Common myeloid progenitor, CD34-positive (primary cell): ENCODE data around the gene IL4R.

Experiments used
- CTCF ChIA-PET: fragments of 350-600 bp; sonication (Branson Sonifier 250); formaldehyde crosslinking; loops from one replicate; lab custom pipeline; 2021; ENCODE audit warnings: antibody characterized with exemption; lab: Charles Lee
- POLR2A ChIA-PET: fragments of 350-600 bp; sonication (Branson Sonifier 250); formaldehyde crosslinking; loops from one replicate; lab custom pipeline; 2021; ENCODE audit warnings: antibody characterized with exemption; lab: Charles Lee
- DNase-seq, 3 donors: peaks; one replicate each; pipeline versions ENCODE4 v3.0.0 to v3.0.0-alpha.2; 2013
- H3K27ac ChIP-seq, 2 experiments: 1 replicate in 1 of 2; 2 replicates in 1 of 2; pipeline ENCODE4 v1.7.0; 2013; ENCODE audit warnings: inconsistent platforms in 2 of 2, low read length in 2 of 2, mild to moderate bottlenecking in 2 of 2, low read depth in 1 of 2, moderate library complexity in 1 of 2; ENCODE audit not compliant: severe bottlenecking in 2 of 2, insufficient read depth in 1 of 2, poor library complexity in 1 of 2
- H3K27me3 ChIP-seq, 5 experiments: replicated peaks in 2 of 5; 1 replicate in 3 of 5; 2 replicates in 2 of 5; pipeline versions ENCODE4 v1.6.1 to v1.7.0; 2013; ENCODE audit warnings: low read length in 4 of 5, mild to moderate bottlenecking in 2 of 5, moderate library complexity in 2 of 5, inconsistent platforms in 1 of 5; ENCODE audit not compliant: insufficient read depth in 5 of 5, control insufficient read depth in 4 of 5
- H3K36me3 ChIP-seq, 4 experiments: 1 replicate in 2 of 4; 2 replicates in 2 of 4; pipeline versions ENCODE4 v1.6.1 to v1.7.0; 2013; ENCODE audit warnings: low read length in 3 of 4, control low read depth in 1 of 4, mild to moderate bottlenecking in 1 of 4; ENCODE audit not compliant: control insufficient read depth in 4 of 4, insufficient read depth in 4 of 4
- H3K4me1 ChIP-seq, 4 experiments: 1 replicate in 3 of 4; 2 replicates in 1 of 4; pipeline versions ENCODE4 v1.6.1 to v1.7.1; 2013; ENCODE audit warnings: low read length in 3 of 4, mild to moderate bottlenecking in 3 of 4, control low read depth in 1 of 4, inconsistent platforms in 1 of 4, moderate library complexity in 1 of 4; ENCODE audit not compliant: control insufficient read depth in 4 of 4, insufficient read depth in 4 of 4; ENCODE audit errors: control extremely low read depth in 1 of 4
- H3K4me3 ChIP-seq, 7 experiments: 1 replicate in 4 of 7; 2 replicates in 3 of 7; pipeline versions ENCODE4 v1.5.1 to v1.7.0; 2013; ENCODE audit warnings: mild to moderate bottlenecking in 7 of 7, low read length in 6 of 7, moderate library complexity in 6 of 7, inconsistent platforms in 2 of 7, low read depth in 2 of 7, control low read depth in 1 of 7; ENCODE audit not compliant: insufficient read depth in 4 of 7, control insufficient read depth in 1 of 7; ENCODE audit errors: extremely low read depth in 1 of 7
- H3K9me3 ChIP-seq, 5 experiments: 1 replicate in 4 of 5; 2 replicates in 1 of 5; pipeline versions ENCODE4 v1.6.1 to v1.7.1; 2013; ENCODE audit warnings: low read length in 4 of 5, mild to moderate bottlenecking in 2 of 5, inconsistent platforms in 1 of 5, low read depth in 1 of 5, moderate library complexity in 1 of 5; ENCODE audit not compliant: control insufficient read depth in 4 of 5, insufficient read depth in 2 of 5; ENCODE audit errors: control extremely low read depth in 1 of 5
- WGBS: methylation state at CpG from one replicate; pipeline ENCODE4 v1.1.5; 2013; ENCODE audit not compliant: insufficient coverage; 5-methylcytosine and 5-hydroxymethylcytosine counted together

Gene IL4R

GRCh38 chr16:27361987-27362386 lies 48.2 kb downstream of the IL4R start:
- Histone ChIP-seq H3K4me3 (no peak overlapping the region), H3K36me3 (peaks cover 10 to 55% (median 29%) of the 10 kb centered on the region in 4 experiments), H3K4me1 (peaks cover 4 to 6% (median 5%) of the 10 kb centered on the region in 4 experiments), H3K9me3 (peaks cover 0 to 4% (median 0%) of the 10 kb centered on the region in 5 experiments), H3K27ac (no peak overlapping the region), H3K27me3 (no peaks in the 10 kb centered on the region)
- DNase-seq: no peak
- WGBS: 96% methylated on average over 3 of the region's 3 CpGs
- CTCF ChIA-PET: interaction anchor here (0.6 to 1.5 kb wide), 5 partner anchors 13 to 133 kb away, joined by 3 to 5 read pairs (median 3); no protein-coding TSS in a partner anchor
- POLR2A ChIA-PET: interaction anchor here (0.6 kb wide), 1 partner anchor 46 kb away, joined by 3 read pairs; no protein-coding TSS in a partner anchor

DNA sequence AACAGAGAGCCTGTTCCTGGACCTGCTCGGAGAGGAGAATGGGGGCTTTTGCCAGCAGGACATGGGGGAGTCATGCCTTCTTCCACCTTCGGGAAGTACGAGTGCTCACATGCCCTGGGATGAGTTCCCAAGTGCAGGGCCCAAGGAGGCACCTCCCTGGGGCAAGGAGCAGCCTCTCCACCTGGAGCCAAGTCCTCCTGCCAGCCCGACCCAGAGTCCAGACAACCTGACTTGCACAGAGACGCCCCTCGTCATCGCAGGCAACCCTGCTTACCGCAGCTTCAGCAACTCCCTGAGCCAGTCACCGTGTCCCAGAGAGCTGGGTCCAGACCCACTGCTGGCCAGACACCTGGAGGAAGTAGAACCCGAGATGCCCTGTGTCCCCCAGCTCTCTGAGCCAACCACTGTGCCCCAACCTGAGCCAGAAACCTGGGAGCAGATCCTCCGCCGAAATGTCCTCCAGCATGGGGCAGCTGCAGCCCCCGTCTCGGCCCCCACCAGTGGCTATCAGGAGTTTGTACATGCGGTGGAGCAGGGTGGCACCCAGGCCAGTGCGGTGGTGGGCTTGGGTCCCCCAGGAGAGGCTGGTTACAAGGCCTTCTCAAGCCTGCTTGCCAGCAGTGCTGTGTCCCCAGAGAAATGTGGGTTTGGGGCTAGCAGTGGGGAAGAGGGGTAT lies 48.9 kb downstream of the IL4R start:
- ChIA-PET POLR2A (no interaction called here), CTCF (no interaction called here)
- no peaks in the 10 kb centered on the region for H3K27me3 ChIP-seq
- DNase-seq: no peak
- no peak overlapping the region for H3K27ac ChIP-seq
- peaks cover 10 to 53% (median 29%) of the 10 kb centered on the region in 4 experiments for H3K36me3 ChIP-seq
- 99% methylated on average over 11 of the region's 16 CpGs for WGBS
- H3K9me3 ChIP-seq: peaks cover 0 to 4% (median 0%) of the 10 kb centered on the region in 5 experiments
- H3K4me1 ChIP-seq: peaks cover 4 to 12% (median 11%) of the 10 kb centered on the region in 4 experiments
- no peak overlapping the region for H3K4me3 ChIP-seq

- no peak for DNase-seq
- Histone ChIP-seq H3K4me3 (no peak overlapping the region), H3K36me3 (peaks cover 10 to 50% (median 29%) of the 10 kb centered on the region in 4 experiments), H3K27me3 (no peaks in the 10 kb centered on the region), H3K27ac (no peak overlapping the region), H3K9me3 (peaks cover 0 to 4% (median 0%) of the 10 kb centered on the region in 5 experiments), H3K4me1 (peaks cover 4 to 16% (median 16%) of the 10 kb centered on the region in 4 experiments)
- 100% methylated on average over 2 of the region's 5 CpGs for WGBS
- POLR2A ChIA-PET: interaction anchor here (0.5 kb wide), 1 partner anchor 84 kb away, joined by 3 read pairs; no protein-coding TSS in a partner anchor
- CTCF ChIA-PET: no interaction called here
Measured at GRCh38 chr16:27363246-27363632, 49.5 kb downstream of the IL4R start.

DNA sequence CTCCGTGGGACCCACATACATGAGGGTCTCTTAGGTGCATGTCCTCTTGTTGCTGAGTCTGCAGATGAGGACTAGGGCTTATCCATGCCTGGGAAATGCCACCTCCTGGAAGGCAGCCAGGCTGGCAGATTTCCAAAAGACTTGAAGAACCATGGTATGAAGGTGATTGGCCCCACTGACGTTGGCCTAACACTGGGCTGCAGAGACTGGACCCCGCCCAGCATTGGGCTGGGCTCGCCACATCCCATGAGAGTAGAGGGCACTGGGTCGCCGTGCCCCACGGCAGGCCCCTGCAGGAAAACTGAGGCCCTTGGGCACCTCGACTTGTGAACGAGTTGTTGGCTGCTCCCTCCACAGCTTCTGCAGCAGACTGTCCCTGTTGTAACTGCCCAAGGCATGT lies 50.0 kb downstream of the IL4R start:
- H3K27ac ChIP-seq: no peak overlapping the region
- DNase-seq: no peak
- H3K36me3 ChIP-seq: peaks cover 10 to 45% (median 28%) of the 10 kb centered on the region in 4 experiments
- H3K4me1 ChIP-seq: peaks cover 4 to 21% (median 19%) of the 10 kb centered on the region in 4 experiments
- no peak overlapping the region for H3K4me3 ChIP-seq
- POLR2A ChIA-PET: interaction anchor here (0.5 kb wide), 1 partner anchor 85 kb away, joined by 3 read pairs; no protein-coding TSS in a partner anchor
- 87% methylated on average over 9 of the region's 9 CpGs for WGBS
- CTCF ChIA-PET: no interaction called here
- peaks cover 0 to 4% (median 0%) of the 10 kb centered on the region in 5 experiments for H3K9me3 ChIP-seq
- H3K27me3 ChIP-seq: no peaks in the 10 kb centered on the region

DNA sequence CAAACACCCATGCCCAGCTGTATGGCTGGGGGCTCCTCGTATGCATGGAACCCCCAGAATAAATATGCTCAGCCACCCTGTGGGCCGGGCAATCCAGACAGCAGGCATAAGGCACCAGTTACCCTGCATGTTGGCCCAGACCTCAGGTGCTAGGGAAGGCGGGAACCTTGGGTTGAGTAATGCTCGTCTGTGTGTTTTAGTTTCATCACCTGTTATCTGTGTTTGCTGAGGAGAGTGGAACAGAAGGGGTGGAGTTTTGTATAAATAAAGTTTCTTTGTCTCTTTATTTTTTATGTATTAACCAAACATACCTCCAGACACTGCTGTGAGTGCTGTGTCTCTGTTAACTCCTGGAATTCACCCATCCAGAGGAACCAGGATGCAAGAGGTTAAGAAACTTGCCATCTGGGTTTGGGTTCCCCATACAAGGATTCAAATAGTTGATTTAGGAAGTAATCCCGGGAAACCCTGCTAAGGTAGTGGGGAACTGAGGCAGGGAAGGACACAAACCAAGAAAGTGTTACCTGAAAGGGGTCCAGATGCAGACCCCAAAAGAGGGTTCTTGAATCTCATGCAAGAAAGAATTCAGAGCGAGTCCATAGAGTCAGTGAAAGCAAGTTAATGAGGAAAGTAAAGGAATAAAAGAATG lies 50.8 kb downstream of the IL4R start:
- H3K4me1 ChIP-seq: peaks cover 4 to 24% (median 20%) of the 10 kb centered on the region in 4 experiments

DNA sequence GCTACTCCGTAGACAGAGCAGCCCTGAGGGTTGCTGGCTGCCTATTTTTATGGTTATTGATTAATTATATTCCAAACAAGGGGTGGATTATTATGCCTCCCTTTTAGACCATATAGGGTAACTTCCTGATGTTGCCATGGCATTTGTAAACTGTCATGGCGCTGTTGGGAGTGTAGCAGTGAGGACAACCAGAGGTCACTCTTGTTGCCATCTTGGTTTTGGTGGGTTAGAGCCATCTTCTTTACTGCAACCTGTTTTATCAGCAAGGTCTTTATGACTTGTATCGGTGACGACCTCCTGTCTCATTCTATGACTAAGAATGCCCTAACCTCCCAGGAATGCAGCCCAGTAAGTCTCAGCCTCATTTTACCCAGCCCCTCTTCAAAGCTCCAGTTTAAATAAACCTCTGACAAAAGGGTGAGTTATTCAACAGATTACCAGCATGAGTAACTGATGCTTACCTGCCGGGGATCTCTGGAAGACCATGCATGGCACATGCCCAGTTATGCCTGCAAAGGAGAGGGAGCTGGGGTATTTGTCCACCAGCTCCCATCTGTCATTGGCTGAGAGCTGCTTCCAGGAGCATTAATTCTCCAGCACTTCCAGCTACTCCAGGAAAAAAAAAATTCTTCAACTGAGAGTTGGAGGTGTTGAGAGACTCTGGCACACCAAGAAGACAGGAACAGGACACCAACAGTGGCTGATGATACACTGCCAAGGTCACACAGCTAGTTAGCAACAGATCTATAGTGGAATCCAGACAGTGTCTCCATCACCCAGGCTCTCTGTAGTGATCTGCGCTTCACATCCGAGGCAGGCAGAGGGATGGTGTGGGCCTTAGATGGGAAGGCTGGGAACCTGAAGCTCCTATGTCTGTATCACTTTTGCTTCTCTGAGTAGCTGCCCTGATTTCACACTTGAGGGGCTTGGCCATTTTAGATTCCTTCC lies 51.6 kb downstream of the IL4R start:
- Histone ChIP-seq H3K27me3 (no peaks in the 10 kb centered on the region), H3K4me1 (peaks cover 4 to 24% (median 20%) of the 10 kb centered on the region in 4 experiments), H3K9me3 (peaks cover 0 to 10% (median 3%) of the 10 kb centered on the region in 5 experiments), H3K27ac (no peak overlapping the region), H3K36me3 (peaks cover 3 to 34% (median 21%) of the 10 kb centered on the region in 4 experiments), H3K4me3 (no peak overlapping the region)
- POLR2A ChIA-PET: interaction anchor here (0.5 to 1.6 kb wide), 2 partner anchors 9 to 10 kb away, joined by 3 to 4 read pairs; no protein-coding TSS in a partner anchor
- WGBS: 83% methylated on average over 7 of the region's 7 CpGs
- CTCF ChIA-PET: interaction anchor here (1.1 to 5.4 kb wide), 9 partner anchors 9 to 186 kb away, joined by 3 to 70 read pairs (median 9); no protein-coding TSS in a partner anchor
- no peak for DNase-seq

More for the DNA sequence above, 50.8 kb downstream of the IL4R start:
- POLR2A ChIA-PET: no interaction called here
- CTCF ChIA-PET: interaction anchor here (2.2 to 3.3 kb wide), 2 partner anchors 46 to 67 kb away, joined by 7 to 17 read pairs; no protein-coding TSS in a partner anchor
- Histone ChIP-seq H3K4me3 (no peak overlapping the region), H3K27me3 (no peaks in the 10 kb centered on the region), H3K9me3 (peaks cover 0 to 2% (median 0%) of the 10 kb centered on the region in 5 experiments), H3K36me3 (peaks cover 4 to 37% (median 22%) of the 10 kb centered on the region in 4 experiments), H3K27ac (no peak overlapping the region)
- no peak for DNase-seq
- 88% methylated on average over 4 of the region's 6 CpGs for WGBS
